H1 (cell line): ENCODE results near the gene YIPF2. TPM values are rescaled to one million over a fixed set of nuclear protein-coding genes. Genes with fewer than 3 reads are reported as not detected.

Experiments used
- CEBPB ChIP-seq: IDR thresholded peaks from 2 replicates; pipeline ENCODE4 v1.6.1; 2012; ENCODE audit warnings: low read depth, low read length
- HDAC6 ChIP-seq: IDR thresholded peaks from one replicate; pipeline ENCODE4 v1.7.1; 2012; ENCODE audit warnings: low read depth, mild to moderate bottlenecking, inconsistent platforms, low read length, moderate library complexity
- JUND ChIP-seq: IDR thresholded peaks from 2 replicates; pipeline ENCODE4 v1.6.1; 2011; ENCODE audit warnings: mild to moderate bottlenecking, improper control_type of control experiment, low read length
- KDM4A ChIP-seq: IDR thresholded peaks from one replicate; pipeline ENCODE4 v1.7.1; 2012; ENCODE audit warnings: low read depth, mild to moderate bottlenecking, moderate library complexity, low read length, inconsistent platforms; ENCODE audit not compliant: severe bottlenecking
- KDM5A ChIP-seq: fragments of 200-600 bp; IDR thresholded peaks from 2 replicates; pipeline ENCODE4 v1.7.1; 2012; ENCODE audit warnings: mild to moderate bottlenecking, low read length, inconsistent platforms, mixed read lengths
- POU5F1 ChIP-seq: IDR thresholded peaks from 2 replicates; pipeline ENCODE4 v1.6.1; 2011; ENCODE audit warnings: low read depth, mild to moderate bottlenecking, low read length, moderate library complexity
- RNF2 ChIP-seq: fragments of 200-900, 300-1000 bp; sonication (generic); IDR thresholded peaks from 2 replicates; pipeline ENCODE4 v1.7.1; 2016; ENCODE audit warnings: borderline replicate concordance, low read depth, mild to moderate bottlenecking, antibody characterized with exemption, low read length; ENCODE audit not compliant: poor library complexity, severe bottlenecking; ENCODE audit errors: missing control alignments
- TCF12 ChIP-seq: IDR thresholded peaks from 2 replicates; pipeline ENCODE4 v1.6.1; 2011; ENCODE audit warnings: low read depth, mild to moderate bottlenecking, low read length
- polyA plus RNA-seq, 7 experiments: library from polyadenylated mRNA; depleted of rRNA in 3 of 7; stranded (reverse) in 5 of 7; unstranded in 2 of 7; fragments of >200 nt in 5 of 7; fragments of 200-250 nt in 2 of 7; gene quantifications; 1 replicate in 5 of 7; 2 replicates in 1 of 7; 4 replicates in 1 of 7; pipeline versions ENCODE4 v1.2.1 to v1.2.3, GENCODE V29; 2011 to 2013; ENCODE audit warnings: missing spikeins in 2 of 7, mixed read lengths in 2 of 7
- total RNA-seq: library from RNA; stranded (reverse); fragmentation: NEBNext Ultra II Directional; extraction: Animal tissue kit (Norgen Biotek cat#: 25700); gene quantifications from 2 replicates; pipeline ENCODE4 v1.2.1, GENCODE V29; 2021

YIPF2 gene
- total and polyA plus RNA-seq, 2 of the 8 experiments (the other 6 are each of a cell fraction or from before 2014, with no cell fraction given), result 48.3 to 112 TPM

- TF ChIP-seq KDM4A (no peak), CEBPB (no peak), RNF2 (no peak), HDAC6 (no peak), TCF12 (no peak), KDM5A (no peak), JUND (no peak), POU5F1 (no peak)
Measured at GRCh38 chr19:10915130-10916091, 13.0 kb downstream of the YIPF2 start (continued).
